Keratinocyte (primary cell): ENCODE measurements around the gene CCL13. TPM values are rescaled to one million over a fixed set of nuclear protein-coding genes. Genes with fewer than 3 reads are reported as not detected.

Experiments
- DNase-seq: peaks from one replicate; pipeline ENCODE4 v3.0.0-alpha.2; 2011; ENCODE audit warnings: low read depth, missing footprints, low spot score
- FAIRE-seq: peaks from 2 replicates; lab custom pipeline; 2011; peaks lifted over from hg19 to GRCh38; lab: Jason Lieb, UNC
- H2AFZ ChIP-seq: 2 replicates; pipeline ENCODE4 v1.6.0; 2012; ENCODE audit warnings: low read length, control low read depth, inconsistent platforms; ENCODE audit not compliant: control insufficient read depth
- H3K27ac ChIP-seq: 2 replicates; pipeline ENCODE4 v1.5.1; 2011; ENCODE audit warnings: low read length; ENCODE audit not compliant: control insufficient read depth, insufficient read depth
- H3K27me3 ChIP-seq: 3 replicates; pipeline ENCODE4 v1.6.0; 2011; ENCODE audit warnings: low read length; ENCODE audit not compliant: control insufficient read depth, insufficient read depth; ENCODE audit errors: extremely low read depth
- H3K36me3 ChIP-seq, 2 experiments: 2 replicates in 1 of 2; 3 replicates in 1 of 2; pipeline ENCODE4 v1.5.1; 2011; ENCODE audit warnings: low read length in 2 of 2, mild to moderate bottlenecking in 1 of 2; ENCODE audit not compliant: control insufficient read depth in 2 of 2, insufficient read depth in 2 of 2; ENCODE audit errors: extremely low read depth in 1 of 2
- H3K4me1 ChIP-seq: 3 replicates; pipeline ENCODE4 v1.5.1; 2011; ENCODE audit warnings: low read length; ENCODE audit not compliant: control insufficient read depth, insufficient read depth; ENCODE audit errors: extremely low read depth
- H3K4me2 ChIP-seq: 3 replicates; pipeline ENCODE4 v1.6.0; 2011; ENCODE audit warnings: low read depth, low read length; ENCODE audit not compliant: control insufficient read depth, insufficient read depth; ENCODE audit errors: extremely low read depth
- H3K4me3 ChIP-seq, 3 experiments: fragments of 200-600 bp in 1 of 3; sonication (generic) in 1 of 3; 2 replicates in 2 of 3; 3 replicates in 1 of 3; pipeline ENCODE4 v1.5.1; 2011 to 2016; ENCODE audit warnings: low read length in 3 of 3, mild to moderate bottlenecking in 3 of 3, control low read depth in 2 of 3, inconsistent platforms in 1 of 3, low read depth in 1 of 3, mixed read lengths in 1 of 3, mixed run types in 1 of 3, moderate library complexity in 1 of 3; ENCODE audit not compliant: control insufficient read depth in 2 of 3, insufficient read depth in 2 of 3; ENCODE audit errors: extremely low read depth in 1 of 3
- H3K79me2 ChIP-seq: 2 replicates; pipeline ENCODE4 v1.6.0; 2012; ENCODE audit warnings: low read length; ENCODE audit not compliant: control insufficient read depth, insufficient read depth
- H3K9ac ChIP-seq: 3 replicates; pipeline ENCODE4 v1.6.0; 2011; ENCODE audit warnings: low read length; ENCODE audit not compliant: control insufficient read depth, insufficient read depth; ENCODE audit errors: extremely low read depth
- H3K9me1 ChIP-seq: 3 replicates; pipeline ENCODE4 v1.6.0; 2011; ENCODE audit warnings: low read length; ENCODE audit not compliant: control insufficient read depth, insufficient read depth; ENCODE audit errors: extremely low read depth
- H3K9me3 ChIP-seq: 2 replicates; pipeline ENCODE4 v1.5.1; 2012; ENCODE audit warnings: low read depth, low read length; ENCODE audit not compliant: control insufficient read depth
- H4K20me1 ChIP-seq: 3 replicates; pipeline ENCODE4 v1.6.0; 2011; ENCODE audit warnings: low read length; ENCODE audit not compliant: control insufficient read depth, insufficient read depth; ENCODE audit errors: extremely low read depth
- EZH2 ChIP-seq: IDR thresholded peaks from one replicate; pipeline ENCODE4 v1.6.1; 2012; ENCODE audit warnings: inconsistent platforms, mild to moderate bottlenecking, low read length, moderate library complexity
- dilution Hi-C: fragments of 300-500 bp; cut with MboI; formaldehyde crosslinking; loops from one replicate; pipeline ENCODE4 v1.7.0; 2020; ENCODE audit warnings: low sequenced_read_pairs; ENCODE audit not compliant: extremely low pct_ligation_motif_present
- polyA plus RNA-seq, 5 experiments: library from polyadenylated mRNA; depleted of rRNA in 3 of 5; stranded (reverse) in 3 of 5; stranded (forward) in 1 of 5; unstranded in 1 of 5; fragments of >200 nt; gene quantifications; 1 replicate in 1 of 5; 2 replicates in 3 of 5; 3 replicates in 1 of 5; pipeline versions ENCODE4 v1.2.1 to v1.2.3, GENCODE V29; 2011 to 2012; ENCODE audit warnings: missing spikeins in 2 of 5, low read depth in 1 of 5, low replicate concordance in 1 of 5
- TF ChIP-seq, protein P1 (sequence below), 3 experiments: IDR thresholded peaks in 1 of 3; conservative IDR thresholded peaks in 1 of 3; optimal IDR thresholded peaks in 1 of 3; 2 replicates in 2 of 3; 3 replicates in 1 of 3; pipeline versions ENCODE3 to v1.5.1; 2011; ENCODE audit warnings: low read length in 3 of 3, mild to moderate bottlenecking in 3 of 3, moderate library complexity in 2 of 3, control low read depth in 1 of 3, inconsistent platforms in 1 of 3; ENCODE audit not compliant: insufficient read depth in 2 of 3; ENCODE audit errors: extremely low read depth in 1 of 3

The CCL13 gene
- polyA plus RNA-seq, 1 donor (not counting 4 experiments of a cell fraction or from before 2014, with no cell fraction given), result not detected

GRCh38 chr17:34341916-34342315 is 14.4 kb upstream of the CCL13 start:
- dilution Hi-C loops, result no loop called here
- FAIRE-seq, result no peak
- TF ChIP-seq, protein P1, sequence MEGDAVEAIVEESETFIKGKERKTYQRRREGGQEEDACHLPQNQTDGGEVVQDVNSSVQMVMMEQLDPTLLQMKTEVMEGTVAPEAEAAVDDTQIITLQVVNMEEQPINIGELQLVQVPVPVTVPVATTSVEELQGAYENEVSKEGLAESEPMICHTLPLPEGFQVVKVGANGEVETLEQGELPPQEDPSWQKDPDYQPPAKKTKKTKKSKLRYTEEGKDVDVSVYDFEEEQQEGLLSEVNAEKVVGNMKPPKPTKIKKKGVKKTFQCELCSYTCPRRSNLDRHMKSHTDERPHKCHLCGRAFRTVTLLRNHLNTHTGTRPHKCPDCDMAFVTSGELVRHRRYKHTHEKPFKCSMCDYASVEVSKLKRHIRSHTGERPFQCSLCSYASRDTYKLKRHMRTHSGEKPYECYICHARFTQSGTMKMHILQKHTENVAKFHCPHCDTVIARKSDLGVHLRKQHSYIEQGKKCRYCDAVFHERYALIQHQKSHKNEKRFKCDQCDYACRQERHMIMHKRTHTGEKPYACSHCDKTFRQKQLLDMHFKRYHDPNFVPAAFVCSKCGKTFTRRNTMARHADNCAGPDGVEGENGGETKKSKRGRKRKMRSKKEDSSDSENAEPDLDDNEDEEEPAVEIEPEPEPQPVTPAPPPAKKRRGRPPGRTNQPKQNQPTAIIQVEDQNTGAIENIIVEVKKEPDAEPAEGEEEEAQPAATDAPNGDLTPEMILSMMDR (optimal IDR thresholded peaks at IDR 0.05 in 1 of 3, IDR thresholded peaks at IDR 0.05 in 1 of 3, conservative IDR thresholded peaks at IDR 0.05 in 1 of 3; ENCODE audit: extremely low read depth in 1 of 3, insufficient read depth in 2 of 3, low read length in 3 of 3), result no peak
- TF ChIP-seq EZH2, result no peak

GRCh38 chr17:34347063-34347462 is 9.2 kb upstream of the CCL13 start:
- FAIRE-seq, result no peak

More at GRCh38 chr17:34341916-34342315, 14.4 kb upstream of the CCL13 start:
- Histone ChIP-seq H3K9me1 (no peaks in the 10 kb centered on the region), H3K36me3 (no peaks in the 10 kb centered on the region), H3K9me3 (no peaks in the 10 kb centered on the region), H3K79me2 (no peaks in the 10 kb centered on the region), H3K27me3 (no peaks in the 10 kb centered on the region), H3K4me1 (no peaks in the 10 kb centered on the region), H3K27ac (no peak overlapping the region), H4K20me1 (no peaks in the 10 kb centered on the region), H3K9ac (no peak overlapping the region), H3K4me2 (no peak overlapping the region), H3K4me3 (no peak overlapping the region), H2AFZ (no peak overlapping the region)
- DNase-seq, result no peak

More at GRCh38 chr17:34347063-34347462, 9.2 kb upstream of the CCL13 start:
- Histone ChIP-seq H3K9ac (no peak overlapping the region), H3K36me3 (no peaks in the 10 kb centered on the region), H3K4me2 (no peak overlapping the region), H4K20me1 (no peaks in the 10 kb centered on the region), H3K9me1 (no peaks in the 10 kb centered on the region), H3K9me3 (no peaks in the 10 kb centered on the region), H3K79me2 (no peaks in the 10 kb centered on the region), H3K27ac (no peak overlapping the region), H3K4me1 (no peaks in the 10 kb centered on the region), H3K27me3 (no peaks in the 10 kb centered on the region), H3K4me3 (no peak overlapping the region), H2AFZ (no peak overlapping the region)
- no peak for TF ChIP-seq EZH2
- TF ChIP-seq, protein P1 (optimal IDR thresholded peaks at IDR 0.05 in 1 of 3, IDR thresholded peaks at IDR 0.05 in 1 of 3, conservative IDR thresholded peaks at IDR 0.05 in 1 of 3; ENCODE audit: extremely low read depth in 1 of 3, insufficient read depth in 2 of 3, low read length in 3 of 3), result no peak
- DNase-seq, result no peak
- dilution Hi-C loops, result no loop called here
